ENCODE measurements around the gene TAC3. TPM values are rescaled to one million over a fixed set of nuclear protein-coding genes. Genes with fewer than 3 reads are reported as not detected.
A peak's percentile ranks its signal among the peaks of the same experiment; 100 is the strongest.

TAC3 gene
- total and polyA plus RNA-seq, 4 donors: 2.6 to 8.1 (median 6.8) TPM

- H3K4me3 ChIP-seq (ENCODE audit: low read depth, low read length): no peak overlapping the region
- DNase-seq (ENCODE audit: low read depth in 4 of 6, low spot score in 6 of 6): no peak
- 90% methylated on average over 2 of the region's 4 CpGs for WGBS (ENCODE audit: insufficient coverage)
- no peaks in the 10 kb centered on the region for H3K27me3 ChIP-seq (ENCODE audit: control insufficient read depth, insufficient read depth, low read length)
- H3K27ac ChIP-seq (ENCODE audit: low read depth, low read length): no peak overlapping the region
- H3K36me3 ChIP-seq (ENCODE audit: control insufficient read depth, insufficient read depth, low read length): no peaks in the 10 kb centered on the region
- H3K4me1 ChIP-seq (ENCODE audit: control insufficient read depth, insufficient read depth, low read length): no peaks in the 10 kb centered on the region
- no peaks in the 10 kb centered on the region for H3K9me3 ChIP-seq (ENCODE audit: control insufficient read depth, insufficient read depth, low read length)
Measured at GRCh38 chr12:57040211-57040610, 23.9 kb upstream of the TAC3 start.

DNA sequence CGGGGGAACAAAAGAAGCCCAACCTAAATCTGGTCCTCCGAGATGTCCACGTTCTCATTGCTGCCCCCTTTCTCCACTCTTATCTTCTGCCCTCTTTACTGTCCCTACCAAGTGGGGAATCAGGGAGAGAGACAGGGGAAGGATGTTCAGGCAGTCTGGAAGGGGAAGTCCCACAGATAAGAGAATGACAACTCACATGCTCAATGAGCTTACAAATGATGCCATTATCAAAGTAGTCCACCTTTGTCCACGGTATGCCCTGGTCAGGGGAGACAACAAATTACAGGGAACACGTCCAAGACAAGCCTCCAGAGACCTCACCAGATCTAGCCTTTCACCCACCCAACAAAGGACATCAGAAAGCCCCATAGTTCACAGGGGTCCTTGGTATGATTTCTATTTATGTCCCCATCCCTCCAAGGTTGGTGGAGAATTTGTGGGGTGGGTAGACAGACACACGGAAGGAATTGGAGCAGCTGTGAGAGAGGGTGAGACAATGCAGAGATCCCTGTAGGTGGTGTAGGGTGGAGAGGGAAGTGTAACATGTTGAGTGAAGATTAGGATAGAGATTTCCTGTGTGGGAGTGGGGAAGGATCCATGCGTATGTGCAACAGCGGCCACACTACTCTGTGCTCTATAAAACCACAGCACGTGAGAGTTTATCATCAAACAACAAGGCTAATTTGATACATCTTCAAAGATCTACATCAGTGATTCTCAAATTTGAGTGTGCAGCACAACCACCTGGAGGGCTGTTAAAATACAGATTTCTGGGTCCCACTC lies 22.9 kb upstream of the TAC3 start:
- Histone ChIP-seq H3K4me3 (ENCODE audit: low read depth, low read length) (no peak overlapping the region), H3K36me3 (ENCODE audit: control insufficient read depth, insufficient read depth, low read length) (no peaks in the 10 kb centered on the region), H3K27me3 (ENCODE audit: control insufficient read depth, insufficient read depth, low read length) (no peaks in the 10 kb centered on the region), H3K4me1 (ENCODE audit: control insufficient read depth, insufficient read depth, low read length) (no peaks in the 10 kb centered on the region), H3K9me3 (ENCODE audit: control insufficient read depth, insufficient read depth, low read length) (no peaks in the 10 kb centered on the region), H3K27ac (ENCODE audit: low read depth, low read length) (no peak overlapping the region)
- no peak for DNase-seq (ENCODE audit: low read depth in 4 of 6, low spot score in 6 of 6)
- 85% methylated on average over 3 of the region's 9 CpGs for WGBS (ENCODE audit: insufficient coverage)

GRCh38 chr12:57037264-57037663 lies 20.9 kb upstream of the TAC3 start:
- 58% methylated on average over 2 of the region's 3 CpGs for WGBS (ENCODE audit: insufficient coverage)
- no peak for DNase-seq (ENCODE audit: low read depth in 4 of 6, low spot score in 6 of 6)
- no peaks in the 10 kb centered on the region for H3K9me3 ChIP-seq (ENCODE audit: control insufficient read depth, insufficient read depth, low read length)

DNA sequence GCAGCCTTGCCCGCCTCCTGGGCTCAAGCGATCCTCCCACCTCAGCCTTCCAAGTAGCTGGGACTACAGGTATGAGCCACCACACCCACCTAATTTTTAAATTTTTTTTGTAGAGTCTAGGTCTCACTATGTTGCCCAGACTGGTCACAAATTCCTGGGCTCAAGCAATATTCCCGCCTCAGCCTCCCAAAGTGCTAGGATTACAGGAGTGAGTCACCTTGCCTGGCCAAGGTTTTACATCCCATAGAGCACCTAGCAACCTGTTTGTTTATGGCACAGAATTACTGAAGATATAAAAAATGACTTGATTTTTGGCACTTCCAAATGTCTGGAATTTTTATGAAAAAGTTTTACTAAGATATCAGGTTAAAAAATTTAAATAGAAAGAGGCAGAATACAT lies 17.1 kb upstream of the TAC3 start:
- Histone ChIP-seq H3K27me3 (ENCODE audit: control insufficient read depth, insufficient read depth, low read length) (no peaks in the 10 kb centered on the region), H3K27ac (ENCODE audit: low read depth, low read length) (no peak overlapping the region), H3K4me3 (ENCODE audit: low read depth, low read length) (no peak overlapping the region), H3K4me1 (ENCODE audit: control insufficient read depth, insufficient read depth, low read length) (peaks cover 4% of the 10 kb centered on the region), H3K9me3 (ENCODE audit: control insufficient read depth, insufficient read depth, low read length) (no peaks in the 10 kb centered on the region), H3K36me3 (ENCODE audit: control insufficient read depth, insufficient read depth, low read length) (no peaks in the 10 kb centered on the region)
- DNase-seq (ENCODE audit: low read depth in 4 of 6, low spot score in 6 of 6): no peak
- WGBS (ENCODE audit: insufficient coverage): 92% methylated on average over 3 of the region's 3 CpGs

More at GRCh38 chr12:57037264-57037663, 20.9 kb upstream of the TAC3 start:
- H3K27me3 ChIP-seq (ENCODE audit: control insufficient read depth, insufficient read depth, low read length): no peaks in the 10 kb centered on the region
- H3K4me1 ChIP-seq (ENCODE audit: control insufficient read depth, insufficient read depth, low read length): no peaks in the 10 kb centered on the region
- H3K27ac ChIP-seq (ENCODE audit: low read depth, low read length): no peak overlapping the region
- H3K36me3 ChIP-seq (ENCODE audit: control insufficient read depth, insufficient read depth, low read length): no peaks in the 10 kb centered on the region
- no peak overlapping the region for H3K4me3 ChIP-seq (ENCODE audit: low read depth, low read length)

DNA sequence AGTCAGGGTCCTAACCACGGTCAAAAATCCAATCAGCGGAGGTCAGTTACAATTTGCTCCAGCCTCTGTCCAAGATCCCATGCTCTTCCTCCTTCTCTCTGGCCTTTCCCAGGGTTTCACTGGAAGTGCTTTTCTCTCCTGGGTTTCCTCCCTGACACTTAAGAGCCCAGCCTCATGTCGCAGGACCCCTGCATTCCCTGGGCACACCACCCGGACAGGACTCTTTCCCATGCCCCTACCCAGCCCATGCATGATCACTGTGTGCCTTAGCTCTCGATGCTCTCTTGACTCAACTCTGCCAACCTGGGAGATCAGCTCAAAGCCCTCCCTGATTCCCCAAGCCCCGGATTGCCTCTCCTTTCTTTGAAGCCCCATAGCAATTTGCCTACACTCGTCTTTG lies 15.5 kb upstream of the TAC3 start:
- Histone ChIP-seq H3K36me3 (ENCODE audit: control insufficient read depth, insufficient read depth, low read length) (no peaks in the 10 kb centered on the region), H3K27me3 (ENCODE audit: control insufficient read depth, insufficient read depth, low read length) (no peaks in the 10 kb centered on the region), H3K4me3 (ENCODE audit: low read depth, low read length) (no peak overlapping the region), H3K9me3 (ENCODE audit: control insufficient read depth, insufficient read depth, low read length) (no peaks in the 10 kb centered on the region), H3K27ac (ENCODE audit: low read depth, low read length) (no peak overlapping the region), H3K4me1 (ENCODE audit: control insufficient read depth, insufficient read depth, low read length) (peaks cover 15% of the 10 kb centered on the region)
- DNase-seq (ENCODE audit: low read depth in 4 of 6, low spot score in 6 of 6): no peak
- 41% methylated on average over 7 of the region's 7 CpGs for WGBS (ENCODE audit: insufficient coverage)

GRCh38 chr12:57031138-57031725 lies 14.9 kb upstream of the TAC3 start:
- WGBS (ENCODE audit: insufficient coverage): 40% methylated on average over 2 of the region's 2 CpGs
- Histone ChIP-seq H3K36me3 (ENCODE audit: control insufficient read depth, insufficient read depth, low read length) (no peaks in the 10 kb centered on the region), H3K9me3 (ENCODE audit: control insufficient read depth, insufficient read depth, low read length) (no peaks in the 10 kb centered on the region), H3K27me3 (ENCODE audit: control insufficient read depth, insufficient read depth, low read length) (no peaks in the 10 kb centered on the region), H3K27ac (ENCODE audit: low read depth, low read length) (no peak overlapping the region), H3K4me1 (ENCODE audit: control insufficient read depth, insufficient read depth, low read length) (peaks cover 17% of the 10 kb centered on the region), H3K4me3 (ENCODE audit: low read depth, low read length) (no peak overlapping the region)
- peak in 2 of 6 donors; percentile 31 to 64 for DNase-seq (ENCODE audit: low read depth in 4 of 6, low spot score in 6 of 6)

DNA sequence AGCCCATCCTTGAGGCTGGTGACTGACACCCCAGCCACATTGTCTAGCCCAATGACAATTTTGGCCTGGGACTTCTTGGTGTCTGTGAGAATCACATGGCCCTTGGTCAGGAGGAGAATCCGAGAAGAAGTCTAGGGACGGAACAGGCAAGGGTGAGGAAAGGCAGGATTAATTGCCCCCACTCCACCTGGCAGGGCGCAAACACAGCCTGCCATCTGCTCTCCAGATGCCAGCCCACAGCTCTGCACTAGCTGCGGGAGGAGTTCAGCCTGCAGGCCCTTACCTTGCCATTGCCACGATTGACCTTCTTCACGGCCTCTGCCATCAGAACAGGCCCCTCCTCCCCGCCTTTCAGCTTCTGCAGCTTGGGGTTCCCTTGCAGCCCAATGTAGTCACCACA lies 13.1 kb upstream of the TAC3 start:
- DNase-seq (ENCODE audit: low read depth in 4 of 6, low spot score in 6 of 6): no peak
- Histone ChIP-seq H3K4me1 (ENCODE audit: control insufficient read depth, insufficient read depth, low read length) (peaks cover 17% of the 10 kb centered on the region), H3K36me3 (ENCODE audit: control insufficient read depth, insufficient read depth, low read length) (no peaks in the 10 kb centered on the region), H3K4me3 (ENCODE audit: low read depth, low read length) (no peak overlapping the region), H3K27me3 (ENCODE audit: control insufficient read depth, insufficient read depth, low read length) (no peaks in the 10 kb centered on the region), H3K27ac (ENCODE audit: low read depth, low read length) (no peak overlapping the region), H3K9me3 (ENCODE audit: control insufficient read depth, insufficient read depth, low read length) (no peaks in the 10 kb centered on the region)
- 95% methylated on average over 5 of the region's 7 CpGs for WGBS (ENCODE audit: insufficient coverage)

GRCh38 chr12:57027805-57028153 lies 11.4 kb upstream of the TAC3 start:
- Histone ChIP-seq H3K4me3 (ENCODE audit: low read depth, low read length) (no peak overlapping the region), H3K9me3 (ENCODE audit: control insufficient read depth, insufficient read depth, low read length) (no peaks in the 10 kb centered on the region), H3K27ac (ENCODE audit: low read depth, low read length) (no peak overlapping the region), H3K4me1 (ENCODE audit: control insufficient read depth, insufficient read depth, low read length) (peaks cover 17% of the 10 kb centered on the region), H3K36me3 (ENCODE audit: control insufficient read depth, insufficient read depth, low read length) (no peaks in the 10 kb centered on the region), H3K27me3 (ENCODE audit: control insufficient read depth, insufficient read depth, low read length) (no peaks in the 10 kb centered on the region)
- 52% methylated on average over 4 of the region's 5 CpGs for whole genome bisulfite sequencing (ENCODE audit: insufficient coverage)
- peak in 1 of 6 donors; percentile 24 for DNase-seq (ENCODE audit: low read depth in 4 of 6, low spot score in 6 of 6)

GRCh38 chr12:57027011-57027804 lies 10.9 kb upstream of the TAC3 start:
- Histone ChIP-seq H3K27me3 (ENCODE audit: control insufficient read depth, insufficient read depth, low read length) (no peaks in the 10 kb centered on the region), H3K36me3 (ENCODE audit: control insufficient read depth, insufficient read depth, low read length) (no peaks in the 10 kb centered on the region), H3K4me1 (ENCODE audit: control insufficient read depth, insufficient read depth, low read length) (peaks cover 17% of the 10 kb centered on the region), H3K27ac (ENCODE audit: low read depth, low read length) (no peak overlapping the region), H3K4me3 (ENCODE audit: low read depth, low read length) (no peak overlapping the region), H3K9me3 (ENCODE audit: control insufficient read depth, insufficient read depth, low read length) (no peaks in the 10 kb centered on the region)
- DNase-seq (ENCODE audit: low read depth in 4 of 6, low spot score in 6 of 6): peak in 2 of 6 donors; percentile 24 to 77
- 50% methylated on average over 10 of the region's 13 CpGs for WGBS (ENCODE audit: insufficient coverage)

Data from spinal cord (tissue), 10 donors.